Transverse colon (tissue), 4 donors: ENCODE results near the gene IFNL2. TPM values are rescaled to one million over a fixed set of nuclear protein-coding genes. Genes with fewer than 3 reads are reported as not detected.
"Not testable (repeated sequence)": the region's sequence is repeated elsewhere in the genome, so short reads cannot be mapped to it uniquely, and the experiment has no call there.

Source experiments
- DNase-seq: peaks from one replicate; pipeline ENCODE4 v3.0.0-alpha.2; 2019
- H3K27ac ChIP-seq, 4 donors: fragments of 200-600 bp; sonication (generic); 2 replicates each; pipeline ENCODE4 v1.5.1; 2016 to 2018; ENCODE audit warnings: inconsistent platforms in 4 of 4
- H3K27me3 ChIP-seq: fragments of 200-600 bp; sonication (generic); 2 replicates; pipeline ENCODE4 v1.5.1; 2017; ENCODE audit warnings: inconsistent platforms
- H3K36me3 ChIP-seq, 4 donors: fragments of 200-600 bp; sonication (generic); 2 replicates each; pipeline ENCODE4 v1.5.1; 2017 to 2019; ENCODE audit warnings: inconsistent platforms in 4 of 4
- H3K4me1 ChIP-seq, 4 donors: fragments of 200-600 bp; sonication (generic); 2 replicates each; pipeline ENCODE4 v1.5.1; 2017 to 2020; ENCODE audit warnings: inconsistent platforms in 4 of 4
- H3K4me3 ChIP-seq, 4 donors: fragments of 200-600 bp; sonication (generic); 1 replicate in 1 of 4; 2 replicates in 3 of 4; pipeline versions ENCODE4 v1.5.1 to v1.6.1; 2017 to 2019; ENCODE audit warnings: inconsistent platforms in 4 of 4
- H3K9me3 ChIP-seq, 2 donors: fragments of 200-600 bp; sonication (generic); 2 replicates each; pipeline ENCODE4 v1.5.1; 2017 to 2019; ENCODE audit warnings: inconsistent platforms in 2 of 2
- CTCF ChIP-seq, 5 experiments: fragments of 200-600 bp in 3 of 5; fragments of 450-650 bp in 2 of 5; sonication (generic) in 3 of 5; IDR thresholded peaks; 1 replicate in 2 of 5; 2 replicates in 3 of 5; pipeline ENCODE4 v1.5.1; 2016 to 2017; ENCODE audit warnings: antibody characterized with exemption in 5 of 5, inconsistent platforms in 3 of 5, mild to moderate bottlenecking in 2 of 5, moderate library complexity in 1 of 5
- EP300 ChIP-seq: sonication (generic); formaldehyde crosslinking; IDR thresholded peaks from one replicate; pipeline ENCODE4 v1.6.1; 2017; ENCODE audit warnings: antibody characterized with exemption, low read depth
- POLR2A ChIP-seq: fragments of 450-650 bp; IDR thresholded peaks from one replicate; pipeline ENCODE4 v1.6.1; 2016; ENCODE audit warnings: antibody characterized with exemption, mild to moderate bottlenecking, moderate library complexity
- POLR2AphosphoS5 ChIP-seq, 3 donors: sonication (generic); formaldehyde crosslinking; IDR thresholded peaks; one replicate each; pipeline ENCODE4 v1.6.1; 2016; ENCODE audit warnings: antibody characterized with exemption in 3 of 3
- WGBS, 2 donors: methylation state at CpG; one replicate each; pipeline ENCODE4 v1.1.5; 2018; ENCODE audit warnings: low coverage in 1 of 2; 5-methylcytosine and 5-hydroxymethylcytosine counted together
- in situ Hi-C, 4 donors: fragments of 200-750 bp; cut with MboI; loops; one replicate each; pipeline versions ENCODE4 v1.15.0 to v1.15.1; 2017; ENCODE audit warnings: low sequenced_read_pairs in 3 of 4, low pct_ligation_motif_present in 1 of 4, low pct_unique_long_range_greater_than_20kb in 1 of 4
- intact Hi-C: fragments of 100-400 bp; cut with DNase I; formaldehyde crosslinking; loops from one replicate; pipeline ENCODE4 v1.15.1; 2023; ENCODE audit warnings: low total_unique reads
- total RNA-seq, 4 donors: library from RNA; depleted of rRNA; stranded (reverse); fragments of >200 nt; gene quantifications; one replicate each; pipeline ENCODE4 v1.1.0, GENCODE V29; 2016

The IFNL2 gene
- not detected for total RNA-seq

- H3K27me3 ChIP-seq, result peaks cover 35% of the 10 kb centered on the region
- WGBS, 2 donors, result no CpG with 5 or more reads among the region's 1 CpG
- intact Hi-C loops, result not testable (repeated sequence)
Measured at GRCh38 chr19:39268085-39268484, at the start of gene IFNL2. Gene IFNL2 (plus strand): TSS chr19:39268396. CDS start chr19:39268569, 173 bp downstream.

GRCh38 chr19:39219108-39219507 is 49.1 kb upstream of the IFNL2 start:
- WGBS, 2 donors, result 55 to 65% methylated on average over 8 to 10 of the region's 10 CpGs
- H3K4me1 ChIP-seq, intact Hi-C loops, DNase-seq, H3K9me3 ChIP-seq, H3K4me3 ChIP-seq, H3K27ac ChIP-seq, H3K36me3 ChIP-seq: not testable (repeated sequence)
- in situ Hi-C loops, result loop anchor here in 1 of 4 donors (25.0 kb wide), 1 partner anchor 632 kb away; no protein-coding TSS in a partner anchor
- peaks cover 32% of the 10 kb centered on the region for H3K27me3 ChIP-seq

More at GRCh38 chr19:39268085-39268484, at the start of gene IFNL2:
- in situ Hi-C loops, H3K4me3 ChIP-seq, DNase-seq, H3K36me3 ChIP-seq, H3K27ac ChIP-seq, H3K9me3 ChIP-seq, H3K4me1 ChIP-seq: not testable (repeated sequence)

GRCh38 chr19:39223703-39224279 is 44.4 kb upstream of the IFNL2 start:
- DNase-seq, result no peak
- intact Hi-C loops, result no loop called here
- H3K9me3 ChIP-seq, result no peaks in the 10 kb centered on the region
- whole genome bisulfite sequencing, 2 donors, result 30 to 31% methylated on average over 3 to 4 of the region's 4 CpGs
- no peak overlapping the region for H3K4me3 ChIP-seq
- peaks cover 38% of the 10 kb centered on the region for H3K27me3 ChIP-seq
- H3K27ac ChIP-seq, result no peak overlapping the region
- no peaks in the 10 kb centered on the region for H3K4me1 ChIP-seq
- no peak for TF ChIP-seq CTCF (IDR thresholded peaks at IDR 0.05)
- no peak for TF ChIP-seq POLR2AphosphoS5 (IDR thresholded peaks at IDR 0.05)
- no peak for TF ChIP-seq EP300
- no peak for TF ChIP-seq POLR2A
- in situ Hi-C loops, result loop anchor here in 1 of 4 donors (25.0 kb wide), 1 partner anchor 636 kb away; no protein-coding TSS in a partner anchor
- H3K36me3 ChIP-seq, result no peaks in the 10 kb centered on the region

- no peaks in the 10 kb centered on the region for H3K36me3 ChIP-seq
- peaks cover 38% of the 10 kb centered on the region for H3K27me3 ChIP-seq
- no peak overlapping the region for H3K4me3 ChIP-seq
- H3K9me3 ChIP-seq, result no peaks in the 10 kb centered on the region
- H3K27ac ChIP-seq, result no peak overlapping the region
- DNase-seq, result no peak
- no peak for TF ChIP-seq POLR2AphosphoS5 (IDR thresholded peaks at IDR 0.05)
- TF ChIP-seq CTCF (IDR thresholded peaks at IDR 0.05), result no peak
- no peak for TF ChIP-seq EP300
- TF ChIP-seq POLR2A, result no peak
- WGBS, 2 donors, result 26% methylated on average over 3 of the region's 3 CpGs; no CpG with 5 or more reads in 1 of the 2 donors
- H3K4me1 ChIP-seq, result no peaks in the 10 kb centered on the region
- in situ Hi-C loops, result loop anchor here in 1 of 4 donors (25.0 kb wide), 1 partner anchor 638 kb away; no protein-coding TSS in a partner anchor
- intact Hi-C loops, result no loop called here
Measured at GRCh38 chr19:39224910-39225309, 43.3 kb upstream of the IFNL2 start.

- in situ Hi-C loops (no loop called here), intact Hi-C loops (no loop called here)
- TF ChIP-seq EP300, result no peak
- TF ChIP-seq POLR2AphosphoS5 (IDR thresholded peaks at IDR 0.05), result no peak
- no peak for TF ChIP-seq CTCF (IDR thresholded peaks at IDR 0.05)
- no peak for TF ChIP-seq POLR2A
- no peaks in the 10 kb centered on the region for H3K4me1 ChIP-seq
- H3K36me3 ChIP-seq, result no peaks in the 10 kb centered on the region
- no peak overlapping the region for H3K4me3 ChIP-seq
- 68% methylated on average over 2 of the region's 2 CpGs; no CpG with 5 or more reads in 1 of the 2 donors for WGBS, 2 donors
- no peaks in the 10 kb centered on the region for H3K9me3 ChIP-seq
- peaks cover 5% of the 10 kb centered on the region for H3K27me3 ChIP-seq
- no peak overlapping the region for H3K27ac ChIP-seq
- DNase-seq, result no peak
Measured at GRCh38 chr19:39230096-39230764, 38.0 kb upstream of the IFNL2 start.
